IMR-90 (cell line): ENCODE data around the gene PRSS58. TPM values are rescaled to one million over a fixed set of nuclear protein-coding genes. Genes with fewer than 3 reads are reported as not detected.

Experiments
- ATAC-seq: fragments of 200-7000 bp; cut with Tn5 transposase; 2 replicates; pipeline ENCODE4 v1.9.1; 2020; ENCODE audit warnings: low read depth, mild to moderate bottlenecking, moderate library complexity
- BruUV-seq: library from RNA; stranded (reverse); fragments of 400-500 nt; replicated peaks from 2 replicates; lab custom pipeline; 2021; lab: Mats Ljungman, UMichigan
- CTCF ChIA-PET: fragments of 300-600 bp; formaldehyde crosslinking; extraction: SDS; loops from one replicate; lab custom pipeline; 2021; ENCODE audit warnings: antibody characterized with exemption; lab: Yijun Ruan, JAX
- POLR2A ChIA-PET: fragments of 300-600 bp; sonication (Branson Sonifier 250); formaldehyde crosslinking; loops from one replicate; lab custom pipeline; 2022; ENCODE audit warnings: antibody characterized with exemption; ENCODE audit not compliant: unreplicated experiment; lab: Charles Lee
- DNase-seq: peaks from one replicate; pipeline ENCODE4 v3.0.0; 2013
- H2AFZ ChIP-seq: replicated peaks from 2 replicates; pipeline ENCODE3; 2013; ENCODE audit warnings: low read length, mild to moderate bottlenecking; ENCODE audit not compliant: poor library complexity
- H2AK5ac ChIP-seq: 2 replicates; pipeline ENCODE4 v1.6.1; 2013; ENCODE audit warnings: low read depth, low read length, inconsistent platforms
- H2AK9ac ChIP-seq: replicated peaks from 2 replicates; pipeline ENCODE3; 2013; ENCODE audit warnings: mild to moderate bottlenecking, low read depth, low read length, moderate library complexity; ENCODE audit not compliant: poor library complexity
- H2BK120ac ChIP-seq: 2 replicates; pipeline ENCODE4 v1.6.1; 2013; ENCODE audit warnings: low read depth, low read length, inconsistent platforms
- H2BK15ac ChIP-seq: 3 replicates; pipeline ENCODE4 v1.6.1; 2013; ENCODE audit warnings: low read depth, low read length, inconsistent platforms
- H2BK20ac ChIP-seq: 2 replicates; pipeline ENCODE4 v1.6.1; 2013; ENCODE audit warnings: low read depth, mild to moderate bottlenecking, inconsistent platforms, low read length, moderate library complexity
- H2BK5ac ChIP-seq: 2 replicates; pipeline ENCODE4 v1.6.1; 2013; ENCODE audit warnings: mild to moderate bottlenecking, low read depth, low read length, inconsistent platforms; ENCODE audit not compliant: poor library complexity, severe bottlenecking
- H3K14ac ChIP-seq: replicated peaks from 2 replicates; pipeline ENCODE4 v1.6.1; 2013; ENCODE audit warnings: low read depth, low read length, inconsistent platforms
- H3K18ac ChIP-seq: 2 replicates; pipeline ENCODE4 v1.6.1; 2013; ENCODE audit warnings: low read depth, low read length, control low read depth
- H3K23ac ChIP-seq: 2 replicates; pipeline ENCODE4 v1.6.1; 2013; ENCODE audit warnings: low read depth, low read length, inconsistent platforms
- H3K27ac ChIP-seq: 2 replicates; pipeline ENCODE4 v1.5.1; 2013; ENCODE audit warnings: mild to moderate bottlenecking, control low read depth, low read length; ENCODE audit not compliant: insufficient read depth
- H3K27me3 ChIP-seq: 2 replicates; pipeline ENCODE4 v1.6.1; 2013; ENCODE audit warnings: low read length; ENCODE audit not compliant: control insufficient read depth, insufficient read depth
- H3K36me3 ChIP-seq: 2 replicates; pipeline ENCODE4 v1.6.1; 2013; ENCODE audit warnings: low read length, mixed read lengths; ENCODE audit not compliant: control insufficient read depth, insufficient read depth
- H3K4ac ChIP-seq: 2 replicates; pipeline ENCODE4 v1.6.1; 2013; ENCODE audit warnings: low read depth, low read length, inconsistent platforms
- H3K4me1 ChIP-seq: 2 replicates; pipeline ENCODE4 v1.6.1; 2013; ENCODE audit warnings: low read length, mixed read lengths; ENCODE audit not compliant: control insufficient read depth, insufficient read depth
- H3K4me2 ChIP-seq: 2 replicates; pipeline ENCODE4 v1.6.1; 2013; ENCODE audit warnings: low read depth, mild to moderate bottlenecking, control low read depth, low read length, moderate library complexity
- H3K4me3 ChIP-seq: 2 replicates; pipeline ENCODE4 v1.5.1; 2013; ENCODE audit warnings: low read depth, mild to moderate bottlenecking, control low read depth, low read length, moderate library complexity; ENCODE audit not compliant: insufficient read depth
- H3K56ac ChIP-seq: 2 replicates; pipeline ENCODE4 v1.6.1; 2013; ENCODE audit warnings: low read length, inconsistent platforms; ENCODE audit not compliant: insufficient read depth; ENCODE audit errors: extremely low read depth
- H3K79me1 ChIP-seq, 2 experiments: 2 replicates each; pipeline ENCODE4 v1.6.1; 2013; ENCODE audit warnings: low read length in 2 of 2, inconsistent platforms in 1 of 2, low read depth in 1 of 2
- H3K9ac ChIP-seq: 2 replicates; pipeline ENCODE4 v1.6.1; 2013; ENCODE audit warnings: low read depth, low read length, control low read depth
- H3K9me1 ChIP-seq: 2 replicates; pipeline ENCODE4 v1.6.1; 2013; ENCODE audit warnings: low read length, inconsistent platforms; ENCODE audit not compliant: insufficient read depth
- H3K9me3 ChIP-seq: 2 replicates; pipeline ENCODE4 v1.6.1; 2013; ENCODE audit warnings: low read length; ENCODE audit not compliant: control insufficient read depth, insufficient read depth
- H4K20me1 ChIP-seq: 2 replicates; pipeline ENCODE4 v1.6.1; 2013; ENCODE audit warnings: low read length, inconsistent platforms; ENCODE audit not compliant: insufficient read depth
- H4K5ac ChIP-seq: 2 replicates; pipeline ENCODE4 v1.6.1; 2013; ENCODE audit warnings: mild to moderate bottlenecking, low read depth, low read length, control low read depth
- H4K8ac ChIP-seq, 2 experiments: 2 replicates each; pipeline ENCODE4 v1.6.1; 2013; ENCODE audit warnings: low read depth in 2 of 2, low read length in 2 of 2, control low read depth in 1 of 2, inconsistent platforms in 1 of 2
- H4K91ac ChIP-seq: 2 replicates; pipeline ENCODE4 v1.6.1; 2013; ENCODE audit warnings: low read depth, low read length, inconsistent platforms; ENCODE audit not compliant: insufficient read depth
- BHLHE40 ChIP-seq: fragments of 150-350 bp; IDR thresholded peaks from 2 replicates; pipeline ENCODE4 v1.6.1; 2016; ENCODE audit warnings: mild to moderate bottlenecking, low read depth, low read length
- CEBPB ChIP-seq: IDR thresholded peaks from 2 replicates; pipeline ENCODE4 v1.6.1; 2012; ENCODE audit warnings: low read depth, low read length, improper control_type of control experiment
- CHD1 ChIP-seq: IDR thresholded peaks from 2 replicates; pipeline ENCODE4 v1.6.1; 2012; ENCODE audit warnings: low read depth, low read length, improper control_type of control experiment
- ELK1 ChIP-seq: fragments of 150-350 bp; IDR thresholded peaks from 2 replicates; pipeline ENCODE4 v1.6.1; 2016; ENCODE audit warnings: low read depth, mild to moderate bottlenecking, low read length, moderate library complexity, borderline replicate concordance
- FOS ChIP-seq: fragments of 150-350 bp; IDR thresholded peaks from 2 replicates; pipeline ENCODE4 v1.6.1; 2016; ENCODE audit warnings: low read depth, low read length
- MAFK ChIP-seq: IDR thresholded peaks from 2 replicates; pipeline ENCODE4 v1.6.1; 2012; ENCODE audit warnings: low read depth, low read length, improper control_type of control experiment
- MAZ ChIP-seq: IDR thresholded peaks from 2 replicates; pipeline ENCODE4 v1.6.1; 2012; ENCODE audit warnings: low read depth, mild to moderate bottlenecking, low read length, improper control_type of control experiment, moderate library complexity, borderline replicate concordance
- MXI1 ChIP-seq: IDR thresholded peaks from 2 replicates; pipeline ENCODE4 v1.6.1; 2012; ENCODE audit warnings: low read depth, mild to moderate bottlenecking, low read length, moderate library complexity, borderline replicate concordance
- NFE2L2 ChIP-seq: fragments of 150-350 bp; IDR thresholded peaks from 2 replicates; pipeline ENCODE4 v1.6.1; 2016; ENCODE audit warnings: low read depth, mild to moderate bottlenecking, low read length
- POLR2A ChIP-seq: IDR thresholded peaks from 2 replicates; pipeline ENCODE4 v1.6.1; 2012; ENCODE audit warnings: mild to moderate bottlenecking, low read depth, low read length
- RCOR1 ChIP-seq: IDR thresholded peaks from 2 replicates; pipeline ENCODE4 v1.6.1; 2012; ENCODE audit warnings: mild to moderate bottlenecking, low read length, improper control_type of control experiment; ENCODE audit not compliant: insufficient replicate concordance
- RFX5 ChIP-seq: IDR thresholded peaks from 2 replicates; pipeline ENCODE4 v1.8.0; 2012; ENCODE audit warnings: low read depth, mild to moderate bottlenecking, low read length, moderate library complexity
- SMC3 ChIP-seq: fragments of 150-350 bp; IDR thresholded peaks from 2 replicates; pipeline ENCODE4 v1.6.1; 2016; ENCODE audit warnings: low read depth, mild to moderate bottlenecking, antibody characterized with exemption, low read length, moderate library complexity
- USF2 ChIP-seq: fragments of 150-350 bp; IDR thresholded peaks from 2 replicates; pipeline ENCODE4 v1.6.1; 2017; ENCODE audit warnings: mild to moderate bottlenecking, antibody characterized with exemption, low read length, low read depth
- WGBS, 2 experiments: methylation state at CpG; one replicate each; pipeline versions ENCODE4 v1.1.5 to v1.1.7; 2013; ENCODE audit warnings: missing lambda C conversion rate in 2 of 2; ENCODE audit not compliant: insufficient read length in 1 of 2; ENCODE audit errors: extremely low coverage in 2 of 2; 5-methylcytosine and 5-hydroxymethylcytosine counted together
- dilution Hi-C: fragments of 300-500 bp; cut with HindIII; formaldehyde crosslinking; loops from one replicate; pipeline ENCODE4 v1.14.3; 2018; ENCODE audit warnings: low sequenced_read_pairs; ENCODE audit not compliant: unreplicated experiment
- in situ Hi-C: fragments of 300-500 bp; cut with MboI; formaldehyde crosslinking; loops from 3 replicates; pipeline ENCODE4 v1.14.3; 2019; ENCODE audit warnings: low sequenced_read_pairs, inconsistent platforms, mixed read lengths
- intact Hi-C: fragments of 100-400 bp; cut with micrococcal nuclease; formaldehyde crosslinking; loops from 2 replicates; pipeline ENCODE4 v1.10.0; 2022
- polyA plus RNA-seq, 3 experiments: library from polyadenylated mRNA; depleted of rRNA; stranded (reverse); fragments of >200 nt; gene quantifications; 2 replicates each; pipeline ENCODE4 v1.2.3, GENCODE V29; 2012; ENCODE audit warnings: low replicate concordance in 1 of 3
- total RNA-seq: library from RNA; depleted of rRNA; stranded (reverse); fragments of >200 nt; gene quantifications from 2 replicates; pipeline ENCODE4 v1.2.3, GENCODE V29; 2012

The PRSS58 gene
- total and polyA plus RNA-seq, 2 of the 4 experiments (the other 2 are of a cell fraction), result not detected

- dilution Hi-C loops, result no loop called here
- H3K36me3 ChIP-seq, result no peaks in the 10 kb centered on the region
- H4K8ac ChIP-seq, result no peak overlapping the region
- no peak overlapping the region for H2BK20ac ChIP-seq
- no peaks in the 10 kb centered on the region for H3K27me3 ChIP-seq
- no peak overlapping the region for H3K4me2 ChIP-seq
- H2AFZ ChIP-seq, result no peak overlapping the region
- TF ChIP-seq RCOR1 (no peak), RFX5 (no peak), USF2 (no peak), CHD1 (no peak), NFE2L2 (no peak), MAZ (no peak), SMC3 (no peak), POLR2A (no peak), MXI1 (no peak), CEBPB (no peak), FOS (no peak), MAFK (no peak), ELK1 (no peak), BHLHE40 (no peak)
- no peak overlapping the region for H3K56ac ChIP-seq
- no peaks in the 10 kb centered on the region for H3K4me1 ChIP-seq
- no peak overlapping the region for H4K5ac ChIP-seq
- H3K27ac ChIP-seq, result no peak overlapping the region
- H3K4me3 ChIP-seq, result no peak overlapping the region
- H3K23ac ChIP-seq, result no peak overlapping the region
- no peak for ATAC-seq
- WGBS, 2 experiments, result no CpG with 5 or more reads among the region's 4 CpGs
- CTCF ChIA-PET, result no interaction called here
- no peaks in the 10 kb centered on the region for H3K9me1 ChIP-seq
- H3K9ac ChIP-seq, result no peak overlapping the region
- H3K18ac ChIP-seq, result no peak overlapping the region
- POLR2A ChIA-PET, result no interaction called here
- no TSS peak for BruUV-seq
- no peak overlapping the region for H3K14ac ChIP-seq
- H2AK5ac ChIP-seq, result no peak overlapping the region
- H2AK9ac ChIP-seq, result no peak overlapping the region
- intact Hi-C loops, result no loop called here
- H4K91ac ChIP-seq, result no peak overlapping the region
- no peak overlapping the region for H2BK15ac ChIP-seq
- in situ Hi-C loops, result no loop called here
- no peak overlapping the region for H2BK5ac ChIP-seq
- DNase-seq, result no peak
- H3K79me1 ChIP-seq, result no peaks in the 10 kb centered on the region
- H3K4ac ChIP-seq, result no peak overlapping the region
- H2BK120ac ChIP-seq, result no peak overlapping the region
- H3K9me3 ChIP-seq, result peaks cover 16% of the 10 kb centered on the region
- no peaks in the 10 kb centered on the region for H4K20me1 ChIP-seq
These were observed 17.3 kb downstream of the PRSS58 start for GRCh38 chr7:142240546-142240945.
